ENCODE data around the gene CCR3. TPM values are rescaled to one million over a fixed set of nuclear protein-coding genes. Genes with fewer than 3 reads are reported as not detected.

The CCR3 gene
- total RNA-seq, 1 donor = not detected

- TF ChIP-seq CTCF (IDR thresholded peaks at IDR 0.05; ENCODE audit: insufficient read depth, low read length) = no peak
- no peak overlapping the region for H3K4me3 ChIP-seq (ENCODE audit: low read depth, low read length)
- DNase-seq (ENCODE audit: low read depth) = no peak
These were observed 36.8 kb downstream of the CCR3 start for GRCh38 chr3:46278816-46279672.

- DNase-seq (ENCODE audit: low read depth) = peak; percentile 42
- no peak for TF ChIP-seq CTCF (IDR thresholded peaks at IDR 0.05; ENCODE audit: insufficient read depth, low read length)
These were observed 38.0 kb downstream of the CCR3 start for GRCh38 chr3:46280105-46280797.

GRCh38 chr3:46281551-46281950 lies 39.3 kb downstream of the CCR3 start:
- no peak overlapping the region for H3K4me3 ChIP-seq (ENCODE audit: low read depth, low read length)
- DNase-seq (ENCODE audit: low read depth) = no peak
- no peak for TF ChIP-seq CTCF (IDR thresholded peaks at IDR 0.05; ENCODE audit: insufficient read depth, low read length)

More at GRCh38 chr3:46280105-46280797, 38.0 kb downstream of the CCR3 start:
- H3K4me3 ChIP-seq (ENCODE audit: low read depth, low read length) = no peak overlapping the region

- TF ChIP-seq CTCF (IDR thresholded peaks at IDR 0.05; ENCODE audit: insufficient read depth, low read length) = no peak
- no peak overlapping the region for H3K4me3 ChIP-seq (ENCODE audit: low read depth, low read length)
- no peak for DNase-seq (ENCODE audit: low read depth)
These were observed 39.8 kb downstream of the CCR3 start for GRCh38 chr3:46282041-46282440.

- no peak for DNase-seq (ENCODE audit: low read depth)
- no peak for TF ChIP-seq CTCF (IDR thresholded peaks at IDR 0.05; ENCODE audit: insufficient read depth, low read length)
- H3K4me3 ChIP-seq (ENCODE audit: low read depth, low read length) = no peak overlapping the region
These were observed 40.4 kb downstream of the CCR3 start for GRCh38 chr3:46282696-46283095.

GRCh38 chr3:46283881-46284450 lies 41.7 kb downstream of the CCR3 start:
- no peak overlapping the region for H3K4me3 ChIP-seq (ENCODE audit: low read depth, low read length)
- no peak for DNase-seq (ENCODE audit: low read depth)
- no peak for TF ChIP-seq CTCF (IDR thresholded peaks at IDR 0.05; ENCODE audit: insufficient read depth, low read length)
